Keratinocyte (primary cell): ENCODE results near the gene TCERG1L. TPM values are rescaled to one million over a fixed set of nuclear protein-coding genes. Genes with fewer than 3 reads are reported as not detected.
"Not testable (repeated sequence)": the region's sequence is repeated elsewhere in the genome, so short reads cannot be mapped to it uniquely, and the experiment has no call there.

Experiments used
- DNase-seq: peaks from one replicate; pipeline ENCODE4 v3.0.0-alpha.2; 2011; ENCODE audit warnings: low read depth, missing footprints, low spot score
- FAIRE-seq: peaks from 2 replicates; lab custom pipeline; 2011; peaks lifted over from hg19 to GRCh38; lab: Jason Lieb, UNC
- H2AFZ ChIP-seq: 2 replicates; pipeline ENCODE4 v1.6.0; 2012; ENCODE audit warnings: low read length, control low read depth, inconsistent platforms; ENCODE audit not compliant: control insufficient read depth
- H3K27ac ChIP-seq: 2 replicates; pipeline ENCODE4 v1.5.1; 2011; ENCODE audit warnings: low read length; ENCODE audit not compliant: control insufficient read depth, insufficient read depth
- H3K27me3 ChIP-seq: 3 replicates; pipeline ENCODE4 v1.6.0; 2011; ENCODE audit warnings: low read length; ENCODE audit not compliant: control insufficient read depth, insufficient read depth; ENCODE audit errors: extremely low read depth
- H3K36me3 ChIP-seq, 2 experiments: 2 replicates in 1 of 2; 3 replicates in 1 of 2; pipeline ENCODE4 v1.5.1; 2011; ENCODE audit warnings: low read length in 2 of 2, mild to moderate bottlenecking in 1 of 2; ENCODE audit not compliant: control insufficient read depth in 2 of 2, insufficient read depth in 2 of 2; ENCODE audit errors: extremely low read depth in 1 of 2
- H3K4me1 ChIP-seq: 3 replicates; pipeline ENCODE4 v1.5.1; 2011; ENCODE audit warnings: low read length; ENCODE audit not compliant: control insufficient read depth, insufficient read depth; ENCODE audit errors: extremely low read depth
- H3K4me2 ChIP-seq: 3 replicates; pipeline ENCODE4 v1.6.0; 2011; ENCODE audit warnings: low read depth, low read length; ENCODE audit not compliant: control insufficient read depth, insufficient read depth; ENCODE audit errors: extremely low read depth
- H3K4me3 ChIP-seq, 3 experiments: fragments of 200-600 bp in 1 of 3; sonication (generic) in 1 of 3; 2 replicates in 2 of 3; 3 replicates in 1 of 3; pipeline ENCODE4 v1.5.1; 2011 to 2016; ENCODE audit warnings: low read length in 3 of 3, mild to moderate bottlenecking in 3 of 3, control low read depth in 2 of 3, inconsistent platforms in 1 of 3, low read depth in 1 of 3, mixed read lengths in 1 of 3, mixed run types in 1 of 3, moderate library complexity in 1 of 3; ENCODE audit not compliant: control insufficient read depth in 2 of 3, insufficient read depth in 2 of 3; ENCODE audit errors: extremely low read depth in 1 of 3
- H3K79me2 ChIP-seq: 2 replicates; pipeline ENCODE4 v1.6.0; 2012; ENCODE audit warnings: low read length; ENCODE audit not compliant: control insufficient read depth, insufficient read depth
- H3K9ac ChIP-seq: 3 replicates; pipeline ENCODE4 v1.6.0; 2011; ENCODE audit warnings: low read length; ENCODE audit not compliant: control insufficient read depth, insufficient read depth; ENCODE audit errors: extremely low read depth
- H3K9me1 ChIP-seq: 3 replicates; pipeline ENCODE4 v1.6.0; 2011; ENCODE audit warnings: low read length; ENCODE audit not compliant: control insufficient read depth, insufficient read depth; ENCODE audit errors: extremely low read depth
- H3K9me3 ChIP-seq: 2 replicates; pipeline ENCODE4 v1.5.1; 2012; ENCODE audit warnings: low read depth, low read length; ENCODE audit not compliant: control insufficient read depth
- H4K20me1 ChIP-seq: 3 replicates; pipeline ENCODE4 v1.6.0; 2011; ENCODE audit warnings: low read length; ENCODE audit not compliant: control insufficient read depth, insufficient read depth; ENCODE audit errors: extremely low read depth
- CTCF ChIP-seq, 3 experiments: IDR thresholded peaks in 1 of 3; conservative IDR thresholded peaks in 1 of 3; optimal IDR thresholded peaks in 1 of 3; 2 replicates in 2 of 3; 3 replicates in 1 of 3; pipeline versions ENCODE3 to v1.5.1; 2011; ENCODE audit warnings: low read length in 3 of 3, mild to moderate bottlenecking in 3 of 3, moderate library complexity in 2 of 3, control low read depth in 1 of 3, inconsistent platforms in 1 of 3; ENCODE audit not compliant: insufficient read depth in 2 of 3; ENCODE audit errors: extremely low read depth in 1 of 3
- EZH2 ChIP-seq: IDR thresholded peaks from one replicate; pipeline ENCODE4 v1.6.1; 2012; ENCODE audit warnings: inconsistent platforms, mild to moderate bottlenecking, low read length, moderate library complexity
- dilution Hi-C: fragments of 300-500 bp; cut with MboI; formaldehyde crosslinking; loops from one replicate; pipeline ENCODE4 v1.7.0; 2020; ENCODE audit warnings: low sequenced_read_pairs; ENCODE audit not compliant: extremely low pct_ligation_motif_present
- polyA plus RNA-seq, 5 experiments: library from polyadenylated mRNA; depleted of rRNA in 3 of 5; stranded (reverse) in 3 of 5; stranded (forward) in 1 of 5; unstranded in 1 of 5; fragments of >200 nt; gene quantifications; 1 replicate in 1 of 5; 2 replicates in 3 of 5; 3 replicates in 1 of 5; pipeline versions ENCODE4 v1.2.1 to v1.2.3, GENCODE V29; 2011 to 2012; ENCODE audit warnings: missing spikeins in 2 of 5, low read depth in 1 of 5, low replicate concordance in 1 of 5

TCERG1L gene
- polyA plus RNA-seq, 1 donor (not counting 4 experiments of a cell fraction or from before 2014, with no cell fraction given): not detected

DNA sequence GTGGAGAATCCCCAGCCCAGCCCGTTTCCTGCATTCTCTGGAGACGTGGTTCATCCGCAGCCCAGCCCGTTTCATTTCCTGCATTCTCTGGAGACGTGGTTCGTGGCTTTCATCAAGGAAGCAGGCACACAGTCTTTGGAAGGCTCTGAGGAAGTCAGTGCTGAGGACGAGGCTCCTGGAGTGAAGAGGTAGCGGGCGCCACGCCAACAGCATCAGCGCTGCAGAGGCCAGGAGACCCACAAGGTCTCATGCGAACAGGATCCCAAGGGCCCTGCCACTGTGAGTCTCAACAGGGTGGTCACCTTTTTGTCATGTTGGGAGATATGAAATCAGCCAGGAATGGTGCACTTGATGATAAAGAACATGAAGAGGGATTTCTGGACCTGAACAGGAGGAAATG is 12.4 kb upstream of the TCERG1L start:
- H2AFZ ChIP-seq: no peak overlapping the region
- H3K9me1 ChIP-seq: no peaks in the 10 kb centered on the region
- peaks cover 3% of the 10 kb centered on the region for H3K9me3 ChIP-seq
- no peaks in the 10 kb centered on the region for H3K27me3 ChIP-seq
- FAIRE-seq (no peak), DNase-seq (no peak)
- H3K27ac ChIP-seq: no peak overlapping the region
- H3K4me3 ChIP-seq: no peak overlapping the region
- dilution Hi-C loops: no loop called here
- H3K9ac ChIP-seq: no peak overlapping the region
- TF ChIP-seq CTCF (optimal IDR thresholded peaks at IDR 0.05 in 1 of 3, IDR thresholded peaks at IDR 0.05 in 1 of 3, conservative IDR thresholded peaks at IDR 0.05 in 1 of 3; ENCODE audit: extremely low read depth in 1 of 3, insufficient read depth in 2 of 3, low read length in 3 of 3): no peak
- no peak for TF ChIP-seq EZH2
- H3K79me2 ChIP-seq: no peaks in the 10 kb centered on the region
- H4K20me1 ChIP-seq: no peaks in the 10 kb centered on the region
- no peak overlapping the region for H3K4me2 ChIP-seq
- no peaks in the 10 kb centered on the region for H3K36me3 ChIP-seq
- H3K4me1 ChIP-seq: no peaks in the 10 kb centered on the region

- Histone ChIP-seq H3K9me1 (no peaks in the 10 kb centered on the region), H3K4me2 (no peak overlapping the region), H3K27me3 (no peaks in the 10 kb centered on the region), H3K9ac (no peak overlapping the region), H2AFZ (no peak overlapping the region), H3K4me1 (no peaks in the 10 kb centered on the region), H3K4me3 (no peak overlapping the region), H4K20me1 (no peaks in the 10 kb centered on the region), H3K9me3 (peaks cover 3% of the 10 kb centered on the region), H3K36me3 (no peaks in the 10 kb centered on the region), H3K27ac (no peak overlapping the region), H3K79me2 (no peaks in the 10 kb centered on the region)
- TF ChIP-seq CTCF (optimal IDR thresholded peaks at IDR 0.05 in 1 of 3, IDR thresholded peaks at IDR 0.05 in 1 of 3, conservative IDR thresholded peaks at IDR 0.05 in 1 of 3; ENCODE audit: extremely low read depth in 1 of 3, insufficient read depth in 2 of 3, low read length in 3 of 3) (no peak), EZH2 (no peak)
- dilution Hi-C loops: no loop called here
- DNase-seq (no peak), FAIRE-seq (no peak)
These were observed 11.5 kb upstream of the TCERG1L start for GRCh38 chr10:131323025-131323424.

DNA sequence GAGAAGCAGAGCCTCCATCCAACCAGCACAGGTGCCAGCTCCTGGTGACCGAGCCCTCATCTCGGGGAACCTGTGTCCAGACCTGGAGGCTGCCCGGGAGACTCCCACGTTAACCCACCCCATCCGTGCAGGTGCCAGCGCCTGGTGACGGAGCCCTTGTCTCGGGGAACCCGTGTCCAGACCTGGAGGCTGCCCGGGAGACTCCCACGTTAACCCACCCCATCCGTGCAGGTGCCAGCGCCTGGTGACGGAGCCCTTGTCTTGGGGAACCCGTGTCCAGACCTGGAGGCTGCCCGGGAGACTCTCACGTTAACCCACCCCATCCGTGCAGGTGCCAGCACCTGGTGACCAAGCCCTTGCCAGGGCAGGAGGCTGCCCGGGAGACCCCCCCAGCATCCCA is 11.1 kb upstream of the TCERG1L start:
- H3K36me3 ChIP-seq, H3K9me1 ChIP-seq, H3K9me3 ChIP-seq, FAIRE-seq, DNase-seq, dilution Hi-C loops, H3K4me3 ChIP-seq, H3K9ac ChIP-seq, H3K27me3 ChIP-seq, H3K4me2 ChIP-seq, H4K20me1 ChIP-seq, H3K27ac ChIP-seq, H2AFZ ChIP-seq, H3K79me2 ChIP-seq, H3K4me1 ChIP-seq: not testable (repeated sequence)
